ENCODE data around the gene LDLRAD1. TPM values are rescaled to one million over a fixed set of nuclear protein-coding genes. Genes with fewer than 3 reads are reported as not detected.

LDLRAD1 gene
- total RNA-seq, 1 experiment from 2014 or later = 0.30 TPM

DNA sequence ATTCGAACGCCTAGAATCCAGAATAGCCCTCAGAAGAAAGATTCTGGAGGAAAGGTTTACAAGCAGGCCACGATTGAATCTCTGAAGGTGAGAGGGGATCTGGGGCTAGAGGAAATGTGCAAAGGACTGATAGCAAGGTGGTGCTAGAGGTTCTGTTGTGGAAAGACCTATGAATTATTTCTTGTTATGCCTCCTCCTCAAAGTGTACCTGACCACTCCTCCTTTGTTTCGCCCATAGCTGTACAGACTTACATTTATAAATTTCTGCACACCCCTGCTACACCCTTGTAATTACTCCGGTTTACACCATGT is 36.4 kb upstream of the LDLRAD1 start (continued):
- TF ChIP-seq, protein P1, sequence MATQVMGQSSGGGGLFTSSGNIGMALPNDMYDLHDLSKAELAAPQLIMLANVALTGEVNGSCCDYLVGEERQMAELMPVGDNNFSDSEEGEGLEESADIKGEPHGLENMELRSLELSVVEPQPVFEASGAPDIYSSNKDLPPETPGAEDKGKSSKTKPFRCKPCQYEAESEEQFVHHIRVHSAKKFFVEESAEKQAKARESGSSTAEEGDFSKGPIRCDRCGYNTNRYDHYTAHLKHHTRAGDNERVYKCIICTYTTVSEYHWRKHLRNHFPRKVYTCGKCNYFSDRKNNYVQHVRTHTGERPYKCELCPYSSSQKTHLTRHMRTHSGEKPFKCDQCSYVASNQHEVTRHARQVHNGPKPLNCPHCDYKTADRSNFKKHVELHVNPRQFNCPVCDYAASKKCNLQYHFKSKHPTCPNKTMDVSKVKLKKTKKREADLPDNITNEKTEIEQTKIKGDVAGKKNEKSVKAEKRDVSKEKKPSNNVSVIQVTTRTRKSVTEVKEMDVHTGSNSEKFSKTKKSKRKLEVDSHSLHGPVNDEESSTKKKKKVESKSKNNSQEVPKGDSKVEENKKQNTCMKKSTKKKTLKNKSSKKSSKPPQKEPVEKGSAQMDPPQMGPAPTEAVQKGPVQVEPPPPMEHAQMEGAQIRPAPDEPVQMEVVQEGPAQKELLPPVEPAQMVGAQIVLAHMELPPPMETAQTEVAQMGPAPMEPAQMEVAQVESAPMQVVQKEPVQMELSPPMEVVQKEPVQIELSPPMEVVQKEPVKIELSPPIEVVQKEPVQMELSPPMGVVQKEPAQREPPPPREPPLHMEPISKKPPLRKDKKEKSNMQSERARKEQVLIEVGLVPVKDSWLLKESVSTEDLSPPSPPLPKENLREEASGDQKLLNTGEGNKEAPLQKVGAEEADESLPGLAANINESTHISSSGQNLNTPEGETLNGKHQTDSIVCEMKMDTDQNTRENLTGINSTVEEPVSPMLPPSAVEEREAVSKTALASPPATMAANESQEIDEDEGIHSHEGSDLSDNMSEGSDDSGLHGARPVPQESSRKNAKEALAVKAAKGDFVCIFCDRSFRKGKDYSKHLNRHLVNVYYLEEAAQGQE (IDR thresholded peaks at IDR 0.05; ENCODE audit: low read depth) = no peak
- no peak for TF ChIP-seq CEBPB (IDR thresholded peaks at IDR 0.05; ENCODE audit: low read depth)
- TF ChIP-seq RAD21 (IDR thresholded peaks at IDR 0.05; ENCODE audit: low read depth) = no peak

DNA sequence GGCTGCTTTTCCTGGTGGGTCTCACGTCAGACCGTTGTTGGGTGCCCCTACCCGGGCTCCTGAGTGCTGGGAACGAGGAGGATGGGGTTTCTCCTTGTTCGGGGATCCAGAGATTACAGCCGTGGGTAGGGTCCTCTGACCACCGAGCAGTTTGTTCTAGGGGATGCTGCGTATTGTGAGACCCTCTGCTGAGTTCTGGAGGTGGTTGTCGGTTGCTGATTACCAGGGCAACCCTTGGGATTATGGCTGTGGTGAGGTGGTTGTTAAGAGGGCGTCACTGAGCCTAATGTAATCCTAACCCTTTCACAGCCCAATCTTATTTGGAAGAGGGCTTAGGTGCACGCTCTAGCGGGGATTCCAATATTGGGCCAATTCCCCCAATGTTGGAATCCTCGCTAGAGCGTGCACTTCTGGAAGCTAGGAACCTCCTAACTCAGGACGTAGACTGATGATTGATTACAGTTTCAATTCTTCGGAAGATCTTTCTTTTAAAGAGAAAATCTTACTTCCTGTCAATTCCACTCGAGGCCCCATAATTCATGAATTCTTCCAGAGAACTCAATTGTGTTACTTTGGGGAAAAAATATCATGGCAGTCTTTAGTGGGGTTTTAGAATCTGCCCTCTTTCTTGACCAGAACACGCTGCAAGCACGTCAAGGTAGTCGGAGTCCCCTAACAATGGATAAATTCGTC is 35.9 kb upstream of the LDLRAD1 start:
- Histone ChIP-seq H3K36me3 (ENCODE audit: control insufficient read depth in 1 of 2, insufficient read depth in 2 of 2, low read length in 2 of 2) (no peaks in the 10 kb centered on the region), H3K9me2 (ENCODE audit: insufficient read depth) (no peaks in the 10 kb centered on the region), H3K27me3 (ENCODE audit: insufficient read depth, low read length) (no peaks in the 10 kb centered on the region), H3K9ac (ENCODE audit: low read length) (peak overlapping the region; percentile 70), H4K20me1 (ENCODE audit: insufficient read depth) (no peaks in the 10 kb centered on the region), H3K4me1 (ENCODE audit: control insufficient read depth in 1 of 2, insufficient read depth in 2 of 2, low read length in 2 of 2) (peaks cover 8 to 18% of the 10 kb centered on the region in 2 experiments; a peak in 3 of 4 replicates), H3K79me2 (ENCODE audit: insufficient read depth, low read length) (peaks cover 22% of the 10 kb centered on the region; the same call in 1 of the 2 replicates), H3K4me3 (replicated peaks in 1 of 2; ENCODE audit: low read depth in 1 of 2, low read length in 2 of 2) (peak overlapping the region; percentile 88 to 94), H3K27ac (ENCODE audit: low read depth, low read length) (peak overlapping the region; percentile 70), H3K9me3 (ENCODE audit: control insufficient read depth in 1 of 2, insufficient read depth in 1 of 2, low read depth in 1 of 2, low read length in 2 of 2) (no peaks in the 10 kb centered on the region), H2AFZ (ENCODE audit: low read depth, low read length, poor library complexity, severe bottlenecking) (peak overlapping the region; percentile 55), H3K4me2 (ENCODE audit: low read length) (peak overlapping the region; percentile 77)
- DNase-seq (ENCODE audit: low read depth, low spot score) (no peak), ATAC-seq (peak; percentile 4; the same call in 1 of the 2 replicates)
- ChIA-PET POLR2A (interaction anchor here (1.2 kb wide), 1 partner anchor 36 kb away, joined by 3 read pairs; the partner anchor contains the start of gene LDLRAD1), CTCF (interaction anchor here (1.0 to 1.1 kb wide), 2 partner anchors 28 to 193 kb away, joined by 3 to 7 read pairs; no protein-coding TSS in a partner anchor), RAD21 (ENCODE audit: low non-redundant PET in 1 of 2, low total read pairs in 2 of 2, uncharacterized antibody in 2 of 2, unreplicated experiment in 2 of 2) (no interaction called here)
- intact Hi-C loops (cut with micrococcal nuclease) = loop anchor here (1.0 to 5.0 kb wide), 2 partner anchors 97 to 193 kb away; no protein-coding TSS in a partner anchor
- TSS peak; percentile 76 for BruUV-seq (replicated peaks)
- TF ChIP-seq FOSL1 (IDR thresholded peaks at IDR 0.05; ENCODE audit: low read depth) = no peak
- TF ChIP-seq JUND (IDR thresholded peaks at IDR 0.05) = no peak
- TF ChIP-seq CTCF (IDR thresholded peaks at IDR 0.05 in 2 of 3, conservative IDR thresholded peaks at IDR 0.05 in 1 of 3; ENCODE audit: borderline replicate concordance in 1 of 3, insufficient read depth in 1 of 3, low read depth in 2 of 3, low read length in 2 of 3) = no peak
- TF ChIP-seq EGR1 (IDR thresholded peaks at IDR 0.05; ENCODE audit: low read depth) = no peak
- no peak for TF ChIP-seq POLR2AphosphoS5 (IDR thresholded peaks at IDR 0.05; ENCODE audit: low read depth, low read length)
- TF ChIP-seq ELF1 (IDR thresholded peaks at IDR 0.05; ENCODE audit: borderline replicate concordance, low read depth) = no peak
- TF ChIP-seq TCF7L2 (IDR thresholded peaks at IDR 0.05; ENCODE audit: borderline replicate concordance, extremely low read depth, insufficient read depth, insufficient read length) = no peak
- no peak for TF ChIP-seq RAD21 (IDR thresholded peaks at IDR 0.05; ENCODE audit: low read depth)
- TF ChIP-seq, protein P1 (IDR thresholded peaks at IDR 0.05; ENCODE audit: low read depth) = no peak
- TF ChIP-seq SIN3A (IDR thresholded peaks at IDR 0.05; ENCODE audit: low read depth) = no peak
- no peak for TF ChIP-seq YY1 (IDR thresholded peaks at IDR 0.05; ENCODE audit: extremely low read depth, insufficient replicate concordance, low read depth, low read length)
- no peak for TF ChIP-seq MAX (IDR thresholded peaks at IDR 0.05)
- no peak for TF ChIP-seq EZH2phosphoT487 (IDR thresholded peaks at IDR 0.05; ENCODE audit: borderline replicate concordance)
- TF ChIP-seq CEBPB (IDR thresholded peaks at IDR 0.05; ENCODE audit: low read depth) = no peak

All from HCT116 (cell line).